ENCODE results near the gene SULT1A2. TPM values are rescaled to one million over a fixed set of nuclear protein-coding genes. Genes with fewer than 3 reads are reported as not detected.

Gene SULT1A2
- not detected for total RNA-seq

GRCh38 chr16:28596840-28597691 is at the start of gene SULT1A2:
Gene SULT1A2 (minus strand): TSS chr16:28597050. CDS start chr16:28595930, 1,120 bp downstream.

GRCh38 chr16:28637765-28638164 is 40.9 kb upstream of the SULT1A2 start, which contains the start of gene NPIPB8:
Gene NPIPB8 (plus strand): TSS chr16:28638065. CDS start chr16:28638361, 296 bp downstream.

DNA sequence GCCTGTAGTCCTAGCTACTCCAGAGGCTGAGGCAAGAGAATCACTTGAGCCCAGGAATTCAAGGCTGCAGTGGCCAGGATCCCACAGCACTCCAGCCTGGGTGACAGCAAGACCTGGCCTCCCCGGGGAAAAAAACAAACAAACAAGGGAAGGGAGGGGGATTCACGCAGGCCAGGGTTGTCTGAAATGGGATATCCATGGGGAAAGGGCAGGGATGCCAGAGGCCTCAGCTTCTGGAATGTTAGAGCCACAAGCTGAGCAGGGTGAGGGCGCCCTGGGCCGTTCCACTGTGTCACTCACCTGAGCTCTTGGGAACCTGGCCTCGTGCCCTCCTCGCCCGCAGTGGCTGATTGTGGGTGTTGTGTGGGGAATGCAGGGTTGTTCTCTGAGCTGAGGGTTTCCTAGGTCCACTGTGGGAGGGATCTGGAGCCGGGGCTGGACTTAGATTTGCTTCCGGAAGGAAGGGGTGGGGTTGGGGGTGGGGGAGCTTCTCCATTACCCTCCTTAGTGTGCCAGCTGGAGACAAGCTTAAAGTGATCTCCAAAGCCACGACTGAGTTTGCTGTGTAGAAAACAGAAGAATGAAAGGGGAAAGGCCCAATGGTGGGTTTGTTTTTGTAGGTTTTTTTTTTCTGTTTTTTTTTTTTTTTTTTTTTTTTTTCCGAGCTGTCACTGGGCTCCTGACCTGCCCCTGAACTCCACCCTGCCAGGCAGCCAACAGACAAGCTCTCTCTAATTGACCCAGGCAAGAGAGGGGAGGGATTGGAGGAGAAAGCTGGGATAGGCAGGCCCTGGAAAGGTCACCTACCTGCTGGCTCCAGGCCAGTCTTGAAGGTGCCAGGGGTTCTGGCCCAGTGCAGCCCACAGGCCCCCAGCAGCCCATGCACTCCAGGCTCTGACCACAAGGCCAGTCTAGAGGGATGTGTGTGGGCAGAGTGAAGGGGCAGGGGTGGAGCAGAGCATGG is 13.1 kb upstream of the SULT1A2 start, which contains the start of gene SULT1A1:
Gene SULT1A1 (minus strand): TSS at position 414 of the 964 bp plus-strand sequence. CDS start 1,189 bp downstream, outside the sequence.

DNA sequence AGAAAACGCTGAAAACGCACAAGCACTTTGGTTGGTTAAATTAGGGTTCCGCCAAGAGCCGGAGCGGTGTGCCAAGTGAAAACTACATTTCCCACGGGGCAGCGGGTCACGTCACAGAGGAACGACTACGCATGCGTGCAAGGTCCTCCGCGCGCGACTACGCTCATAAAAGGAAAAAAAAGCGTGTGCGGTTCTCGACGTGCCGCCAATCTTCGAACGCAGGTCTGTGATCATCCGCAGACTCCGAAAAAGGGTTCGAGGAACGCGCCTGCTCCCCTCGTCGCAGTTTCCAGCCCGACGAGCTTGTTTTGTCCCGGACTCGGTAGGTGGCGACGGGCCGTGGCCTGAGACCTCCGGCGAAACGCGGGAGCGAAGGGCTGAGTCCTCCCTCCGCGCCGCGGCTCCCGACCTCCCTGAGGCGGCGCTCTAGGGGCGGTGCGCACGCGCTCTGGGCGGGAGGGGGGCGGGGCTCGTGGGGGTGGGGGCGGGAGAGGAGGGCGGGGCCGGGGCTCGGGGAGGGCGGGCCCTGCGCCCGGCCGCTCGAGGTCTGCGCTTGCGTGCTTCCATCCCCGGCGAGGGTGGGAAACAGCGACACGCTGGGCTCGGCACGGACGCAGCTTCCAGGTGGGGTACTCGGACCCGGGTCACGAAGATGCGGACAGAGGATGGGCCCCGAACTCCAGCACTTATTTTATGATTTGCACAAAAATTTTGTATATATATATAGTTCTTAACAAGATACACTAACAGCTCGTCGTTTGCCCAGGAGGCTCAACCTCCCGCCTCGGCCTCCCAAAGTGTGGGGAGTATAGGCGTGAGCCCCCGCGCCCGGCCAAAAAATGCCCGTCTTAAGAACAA is 42.8 kb downstream of the SULT1A2 start, which contains the start of gene SGF29:
Gene SGF29 (plus strand): TSS at position 145 of the 858 bp plus-strand sequence. CDS start 27,150 bp downstream, outside the sequence.

Other genes starting within 250 kb of the SULT1A2 start
- gene NPIPB6, start 233.5 kb downstream of the SULT1A2 start, total RNA-seq = not detected
- gene EIF3CL, start 193.2 kb downstream of the SULT1A2 start, total RNA-seq = 10 to 100 TPM; 67.6 to 69.5 TPM
- gene NPIPB7, start 124.7 kb downstream of the SULT1A2 start, total RNA-seq = not detected
- gene CLN3, start 105.0 kb downstream of the SULT1A2 start, total RNA-seq = 10 to 100 TPM; 24.3 to 28.6 TPM
- gene APOBR, start 102.4 kb downstream of the SULT1A2 start, total RNA-seq = not detected
- not detected for gene IL27, start 90.2 kb downstream of the SULT1A2 start, total RNA-seq
- 1 to 10 TPM in 1 of 2 donors, under 1 TPM in 1; 1.00 to 2.8 TPM for gene NUPR1, start 58.1 kb downstream of the SULT1A2 start, total RNA-seq
- 1 to 10 TPM; 8.3 to 9.6 TPM for gene SGF29, start 43.1 kb downstream of the SULT1A2 start, total RNA-seq
- under 1 TPM in 1 of 2 donors, not detected in 1; under 0.01 TPM for gene SULT1A1, start 13.0 kb upstream of the SULT1A2 start, total RNA-seq
- gene NPIPB8, start 41.0 kb upstream of the SULT1A2 start, total RNA-seq = under 1 TPM in 1 of 2 donors, not detected in 1; under 0.01 TPM
- gene EIF3C, start 114.4 kb upstream of the SULT1A2 start, total RNA-seq = 10 to 100 TPM; 31.7 to 61.6 TPM
- 1 to 10 TPM; 5.2 to 5.7 TPM for gene NPIPB9, start 154.7 kb upstream of the SULT1A2 start, total RNA-seq
- 10 to 100 TPM; 48.5 to 49.0 TPM for gene ATXN2L, start 225.9 kb upstream of the SULT1A2 start, total RNA-seq
- gene TUFM, start 249.3 kb upstream of the SULT1A2 start, total RNA-seq = 100 to 1,000 TPM in 1 of 2 donors, 10 to 100 TPM in 1; 97.4 to 137 TPM

Data from melanocyte of skin (primary cell).